ENCODE data around the gene PIGM. TPM values are rescaled to one million over a fixed set of nuclear protein-coding genes. Genes with fewer than 3 reads are reported as not detected.
A peak's percentile ranks its signal among the peaks of the same experiment; 100 is the strongest.

Gene PIGM
- total RNA-seq = 2.3 TPM
- long read RNA-seq, full-length matches to known transcripts = 10 of 10 reads
- long read RNA-seq, partial matches to known transcripts = 0 of 10 reads
- long read RNA-seq, other reads (novel, unspliced or antisense) = 0 of 10 reads

GRCh38 chr1:160031365-160032164, at the start of gene PIGM:
TSS of gene PIGM (minus strand) at chr1:160031990. CDS start at chr1:160031739, 251 bp downstream.
- intact Hi-C loops (cut with DNase I) = loop anchor here (5.0 kb wide), 1 partner anchor 249 kb away; the partner anchor contains the start of gene DUSP23
- DNase-seq (ENCODE audit: low spot score) = peak; percentile 96

- intact Hi-C loops (cut with DNase I) = loop anchor here (5.0 kb wide), 1 partner anchor 34 kb away; no protein-coding TSS in a partner anchor
- DNase-seq (ENCODE audit: low spot score) = no peak
Observed at GRCh38 chr1:160081261-160081936, 49.6 kb upstream of the PIGM start, which contains the start of gene KCNJ9. TSS of gene KCNJ9 (plus strand) at chr1:160081538. CDS start at chr1:160084031, 2,493 bp downstream.

- no peak for DNase-seq (ENCODE audit: low spot score)
- intact Hi-C loops (cut with DNase I) = loop anchor here (5.0 kb wide), 1 partner anchor 33 kb away; no protein-coding TSS in a partner anchor
Observed at GRCh38 chr1:160080381-160081100, 48.8 kb upstream of the PIGM start.

- DNase-seq (ENCODE audit: low spot score) = no peak
- intact Hi-C loops (cut with DNase I) = no loop called here
Observed at GRCh38 chr1:160079448-160079847, 47.7 kb upstream of the PIGM start.

- intact Hi-C loops (cut with DNase I) = no loop called here
- DNase-seq (ENCODE audit: low spot score) = no peak
Observed at GRCh38 chr1:160078512-160079195, 46.9 kb upstream of the PIGM start.

GRCh38 chr1:160077486-160077885, 45.7 kb upstream of the PIGM start:
- no peak for DNase-seq (ENCODE audit: low spot score)
- intact Hi-C loops (cut with DNase I) = no loop called here

- intact Hi-C loops (cut with DNase I) = no loop called here
- DNase-seq (ENCODE audit: low spot score) = no peak
Observed at GRCh38 chr1:160076295-160076694, 44.5 kb upstream of the PIGM start.

GRCh38 chr1:160075836-160076235, 44.0 kb upstream of the PIGM start:
- DNase-seq (ENCODE audit: low spot score) = no peak
- intact Hi-C loops (cut with DNase I) = no loop called here

- no peak for DNase-seq (ENCODE audit: low spot score)
- intact Hi-C loops (cut with DNase I) = no loop called here
Observed at GRCh38 chr1:160074865-160075264, 43.1 kb upstream of the PIGM start.

GRCh38 chr1:160071289-160071688, 39.5 kb upstream of the PIGM start:
- DNase-seq (ENCODE audit: low spot score) = no peak
- intact Hi-C loops (cut with DNase I) = no loop called here

- intact Hi-C loops (cut with DNase I) = no loop called here
- DNase-seq (ENCODE audit: low spot score) = peak; percentile 83
Observed at GRCh38 chr1:160070243-160071163, 38.7 kb upstream of the PIGM start.

GRCh38 chr1:160069460-160070231, 37.9 kb upstream of the PIGM start, which contains the start of gene KCNJ10:
TSS of gene KCNJ10 (minus strand) at chr1:160070160. CDS start at chr1:160042532, 27,628 bp downstream.
- DNase-seq (ENCODE audit: low spot score) = no peak
- intact Hi-C loops (cut with DNase I) = no loop called here

- intact Hi-C loops (cut with DNase I) = no loop called here
- DNase-seq (ENCODE audit: low spot score) = no peak
Observed at GRCh38 chr1:160068225-160068624, 36.4 kb upstream of the PIGM start.

- intact Hi-C loops (cut with DNase I) = no loop called here
- DNase-seq (ENCODE audit: low spot score) = no peak
Observed at GRCh38 chr1:160066829-160067745, 35.3 kb upstream of the PIGM start.

GRCh38 chr1:160064746-160065145, 33.0 kb upstream of the PIGM start:
- no peak for DNase-seq (ENCODE audit: low spot score)
- intact Hi-C loops (cut with DNase I) = no loop called here

GRCh38 chr1:160064164-160064563, 32.4 kb upstream of the PIGM start:
- no peak for DNase-seq (ENCODE audit: low spot score)
- intact Hi-C loops (cut with DNase I) = no loop called here
